Ascending aorta (tissue), 2 donors: ENCODE data around the gene RNF220. TPM values are rescaled to one million over a fixed set of nuclear protein-coding genes. Genes with fewer than 3 reads are reported as not detected.

ENCODE experiments used
- DNase-seq, 2 donors: peaks; one replicate each; pipeline ENCODE4 v3.0.0-alpha.2; 2019; ENCODE audit warnings: low spot score in 2 of 2
- H3K27ac ChIP-seq, 2 donors: fragments of 200-600 bp; sonication (generic); one replicate each; pipeline ENCODE4 v1.5.1; 2016 to 2017; ENCODE audit warnings: mild to moderate bottlenecking in 1 of 2
- H3K27me3 ChIP-seq: fragments of 200-600 bp; sonication (generic); one replicate; pipeline ENCODE4 v1.5.1; 2017
- H3K36me3 ChIP-seq, 2 donors: fragments of 200-600 bp; sonication (generic); one replicate each; pipeline ENCODE4 v1.5.1; 2016
- H3K4me1 ChIP-seq, 2 donors: fragments of 200-600 bp; sonication (generic); one replicate each; pipeline ENCODE4 v1.5.1; 2016 to 2017; ENCODE audit warnings: mild to moderate bottlenecking in 1 of 2
- H3K4me3 ChIP-seq, 2 donors: fragments of 200-600 bp; sonication (generic); one replicate each; pipeline ENCODE4 v1.5.1; 2016 to 2017; ENCODE audit warnings: mild to moderate bottlenecking in 1 of 2
- H3K9me3 ChIP-seq, 2 donors: fragments of 200-600 bp; sonication (generic); one replicate each; pipeline ENCODE4 v1.5.1; 2016
- CTCF ChIP-seq, 3 experiments: fragments of 200-600 bp in 2 of 3; fragments of 450-650 bp in 1 of 3; sonication (generic) in 2 of 3; IDR thresholded peaks; one replicate each; pipeline ENCODE4 v1.5.1; 2016 to 2019; ENCODE audit warnings: antibody characterized with exemption in 3 of 3, mild to moderate bottlenecking in 1 of 3, moderate library complexity in 1 of 3
- intact Hi-C: fragments of 100-400 bp; cut with DNase I; formaldehyde crosslinking; loops from one replicate; pipeline ENCODE4 v1.15.1; 2023
- total RNA-seq: library from RNA; depleted of rRNA; stranded (reverse); fragments of >200 nt; gene quantifications from one replicate; pipeline ENCODE4 v1.1.0, GENCODE V29; 2016

The RNF220 gene
- total RNA-seq, 1 donor from 2014 or later, result 54.8 TPM

GRCh38 chr1:44546403-44547053 is 141.5 kb downstream of the RNF220 start:
- no peak for DNase-seq
- no peaks in the 10 kb centered on the region for H3K9me3 ChIP-seq
- H3K27me3 ChIP-seq, result no peaks in the 10 kb centered on the region
- no peaks in the 10 kb centered on the region for H3K36me3 ChIP-seq
- intact Hi-C loops, result no loop called here
- H3K4me1 ChIP-seq, result no peaks in the 10 kb centered on the region
- TF ChIP-seq CTCF (IDR thresholded peaks at IDR 0.05), result no peak
- no peak overlapping the region for H3K4me3 ChIP-seq
- H3K27ac ChIP-seq, result no peak overlapping the region

- no peak overlapping the region for H3K27ac ChIP-seq
- no peaks in the 10 kb centered on the region for H3K36me3 ChIP-seq
- no peak overlapping the region for H3K4me3 ChIP-seq
- intact Hi-C loops, result no loop called here
- no peak for DNase-seq
- TF ChIP-seq CTCF (IDR thresholded peaks at IDR 0.05), result no peak
- H3K27me3 ChIP-seq, result no peaks in the 10 kb centered on the region
- no peaks in the 10 kb centered on the region for H3K4me1 ChIP-seq
- H3K9me3 ChIP-seq, result no peaks in the 10 kb centered on the region
These were observed 142.3 kb downstream of the RNF220 start for GRCh38 chr1:44547361-44547760.

GRCh38 chr1:44547837-44548236 is 142.8 kb downstream of the RNF220 start:
- Histone ChIP-seq H3K27me3 (no peaks in the 10 kb centered on the region), H3K4me1 (no peaks in the 10 kb centered on the region), H3K36me3 (no peaks in the 10 kb centered on the region), H3K27ac (no peak overlapping the region), H3K9me3 (no peaks in the 10 kb centered on the region), H3K4me3 (no peak overlapping the region)
- TF ChIP-seq CTCF (IDR thresholded peaks at IDR 0.05), result no peak
- intact Hi-C loops, result no loop called here
- no peak for DNase-seq

- no peak overlapping the region for H3K27ac ChIP-seq
- DNase-seq, result no peak
- no peaks in the 10 kb centered on the region for H3K9me3 ChIP-seq
- H3K27me3 ChIP-seq, result no peaks in the 10 kb centered on the region
- H3K4me3 ChIP-seq, result no peak overlapping the region
- H3K4me1 ChIP-seq, result no peaks in the 10 kb centered on the region
- no peak for TF ChIP-seq CTCF (IDR thresholded peaks at IDR 0.05)
- intact Hi-C loops, result no loop called here
- H3K36me3 ChIP-seq, result no peaks in the 10 kb centered on the region
These were observed 144.5 kb downstream of the RNF220 start for GRCh38 chr1:44549510-44549909.

- no peak for TF ChIP-seq CTCF (IDR thresholded peaks at IDR 0.05)
- H3K4me1 ChIP-seq, result no peaks in the 10 kb centered on the region
- no peaks in the 10 kb centered on the region for H3K9me3 ChIP-seq
- no peaks in the 10 kb centered on the region for H3K36me3 ChIP-seq
- intact Hi-C loops, result no loop called here
- no peak for DNase-seq
- H3K27me3 ChIP-seq, result no peaks in the 10 kb centered on the region
- H3K4me3 ChIP-seq, result no peak overlapping the region
- H3K27ac ChIP-seq, result no peak overlapping the region
These were observed 148.2 kb downstream of the RNF220 start for GRCh38 chr1:44553127-44553758.
